HCT116 (cell line): ENCODE data around the gene ZFHX3. TPM values are rescaled to one million over a fixed set of nuclear protein-coding genes. Genes with fewer than 3 reads are reported as not detected.

Source experiments
- ATAC-seq: fragments of 200-7000 bp; cut with Tn5 transposase; 2 replicates; pipeline ENCODE4 v1.9.1; 2020; ENCODE audit warnings: mild to moderate bottlenecking, moderate library complexity
- BruUV-seq: library from RNA; stranded (reverse); fragments of 400-500 nt; replicated peaks from 2 replicates; lab custom pipeline; 2021; lab: Mats Ljungman, UMichigan
- CTCF ChIA-PET: fragments of 300-600 bp; sonication (Branson Sonifier 250); formaldehyde crosslinking; loops from one replicate; lab custom pipeline; 2021; ENCODE audit warnings: antibody characterized with exemption; lab: Charles Lee
- POLR2A ChIA-PET: fragments of 300-600, 350-600 bp; sonication (Branson Sonifier 250); formaldehyde crosslinking; loops from one replicate; lab custom pipeline; 2021; ENCODE audit warnings: antibody characterized with exemption; lab: Charles Lee
- RAD21 ChIA-PET, 2 experiments: fragments of 300-600 bp; sonication (Branson Sonifier 250); formaldehyde crosslinking; loops; one replicate each; lab custom pipeline; 2023; ENCODE audit warnings: low total read pairs in 2 of 2; ENCODE audit not compliant: uncharacterized antibody in 2 of 2, unreplicated experiment in 2 of 2, low non-redundant PET in 1 of 2; lab: Charles Lee
- DNase-seq: peaks from one replicate; pipeline ENCODE4 v3.0.0-alpha.2; 2010; ENCODE audit warnings: low read depth, low spot score
- H2AFZ ChIP-seq: fragments of 200-600 bp; shearing (Covaris generic), sonication (generic); 2 replicates; pipeline ENCODE4 v1.6.1; 2017; ENCODE audit warnings: low read depth, mixed run types, mixed read lengths, antibody characterized with exemption, low read length; ENCODE audit not compliant: poor library complexity, severe bottlenecking
- H3K27ac ChIP-seq: 2 replicates; pipeline ENCODE4 v1.5.1; 2012; ENCODE audit warnings: low read depth, low read length
- H3K27me3 ChIP-seq: fragments of 200-600 bp; sonication (generic); 2 replicates; pipeline ENCODE4 v1.6.1; 2016; ENCODE audit warnings: mixed run types, low read length, mixed read lengths; ENCODE audit not compliant: insufficient read depth
- H3K36me3 ChIP-seq, 2 experiments: fragments of 200-500 bp in 1 of 2; fragments of 200-600 bp in 1 of 2; sonication (Bioruptor generic) in 1 of 2; sonication (generic) in 1 of 2; 2 replicates each; pipeline versions ENCODE4 v1.5.1 to v1.6.1; 2014 to 2016; ENCODE audit warnings: low read length in 2 of 2, inconsistent platforms in 1 of 2, mixed read lengths in 1 of 2, mixed run types in 1 of 2; ENCODE audit not compliant: insufficient read depth in 2 of 2, control insufficient read depth in 1 of 2
- H3K4me1 ChIP-seq, 2 experiments: fragments of 200-600 bp in 1 of 2; sonication (generic) in 1 of 2; 2 replicates each; pipeline versions ENCODE4 v1.5.1 to v1.6.1; 2012 to 2017; ENCODE audit warnings: low read length in 2 of 2, inconsistent platforms in 1 of 2, mild to moderate bottlenecking in 1 of 2, mixed read lengths in 1 of 2, mixed run types in 1 of 2, moderate library complexity in 1 of 2; ENCODE audit not compliant: insufficient read depth in 2 of 2, control insufficient read depth in 1 of 2
- H3K4me2 ChIP-seq: fragments of 200-600 bp; sonication (generic); 2 replicates; pipeline ENCODE4 v1.6.1; 2017; ENCODE audit warnings: mixed run types, low read length, mixed read lengths
- H3K4me3 ChIP-seq, 2 experiments: fragments of 200-600 bp in 1 of 2; sonication (generic) in 1 of 2; replicated peaks in 1 of 2; 2 replicates each; pipeline ENCODE4 v1.5.1; 2011 to 2016; ENCODE audit warnings: low read length in 2 of 2, control low read depth in 1 of 2, low read depth in 1 of 2, mild to moderate bottlenecking in 1 of 2, mixed read lengths in 1 of 2, mixed run types in 1 of 2
- H3K79me2 ChIP-seq: fragments of 200-600 bp; sonication (generic); 2 replicates; pipeline ENCODE4 v1.6.1; 2017; ENCODE audit warnings: mild to moderate bottlenecking, mixed run types, low read length, moderate library complexity, mixed read lengths; ENCODE audit not compliant: insufficient read depth
- H3K9ac ChIP-seq: fragments of 200-600 bp; sonication (generic); 2 replicates; pipeline ENCODE4 v1.6.1; 2016; ENCODE audit warnings: low read length, mixed read lengths
- H3K9me2 ChIP-seq: fragments of 200-600 bp; sonication (generic), shearing (Covaris generic); 2 replicates; pipeline ENCODE4 v1.6.1; 2017; ENCODE audit warnings: mixed run types, mild to moderate bottlenecking, moderate library complexity; ENCODE audit not compliant: insufficient read depth
- H3K9me3 ChIP-seq, 2 experiments: fragments of 200-500 bp in 1 of 2; fragments of 200-600 bp in 1 of 2; sonication (Bioruptor generic) in 1 of 2; sonication (generic) in 1 of 2; 2 replicates each; pipeline ENCODE4 v1.6.1; 2014 to 2017; ENCODE audit warnings: low read length in 2 of 2, mixed read lengths in 2 of 2, inconsistent platforms in 1 of 2, low read depth in 1 of 2, mild to moderate bottlenecking in 1 of 2, mixed run types in 1 of 2, moderate library complexity in 1 of 2; ENCODE audit not compliant: control insufficient read depth in 1 of 2, insufficient read depth in 1 of 2
- H4K20me1 ChIP-seq: fragments of 200-600 bp; sonication (generic), shearing (Covaris generic); 2 replicates; pipeline ENCODE4 v1.6.1; 2017; ENCODE audit warnings: mixed run types, mild to moderate bottlenecking, moderate library complexity; ENCODE audit not compliant: insufficient read depth
- CTCF ChIP-seq, 3 experiments: fragments of 200-600 bp in 1 of 3; sonication (generic) in 1 of 3; IDR thresholded peaks in 2 of 3; conservative IDR thresholded peaks in 1 of 3; 2 replicates each; pipeline ENCODE4 v1.5.1; 2012 to 2017; ENCODE audit warnings: low read depth in 2 of 3, low read length in 2 of 3, antibody characterized with exemption in 1 of 3, borderline replicate concordance in 1 of 3, control low read depth in 1 of 3, mild to moderate bottlenecking in 1 of 3, mixed read lengths in 1 of 3, mixed run types in 1 of 3, moderate library complexity in 1 of 3; ENCODE audit not compliant: insufficient read depth in 1 of 3
- EGR1 ChIP-seq: IDR thresholded peaks from 2 replicates; pipeline ENCODE4 v1.6.1; 2012; ENCODE audit warnings: low read depth
- ELF1 ChIP-seq: IDR thresholded peaks from 2 replicates; pipeline ENCODE4 v1.6.1; 2012; ENCODE audit warnings: low read depth, borderline replicate concordance
- EZH2 ChIP-seq: fragments of 200-600 bp; sonication (generic); IDR thresholded peaks from 2 replicates; pipeline ENCODE4 v1.6.1; 2017; ENCODE audit warnings: antibody characterized with exemption, mixed run types
- EZH2phosphoT487 ChIP-seq: fragments of 200-600 bp; IDR thresholded peaks from 2 replicates; pipeline ENCODE4 v1.6.1; 2018; ENCODE audit warnings: antibody characterized with exemption, borderline replicate concordance
- FOSL1 ChIP-seq: IDR thresholded peaks from 2 replicates; pipeline ENCODE4 v1.6.1; 2012; ENCODE audit warnings: low read depth
- POLR2A ChIP-seq: IDR thresholded peaks from 2 replicates; pipeline ENCODE4 v1.7.0; 2011; ENCODE audit warnings: borderline replicate concordance; ENCODE audit not compliant: insufficient read depth, insufficient read length; ENCODE audit errors: extremely low read depth
- POLR2AphosphoS5 ChIP-seq: IDR thresholded peaks from 2 replicates; pipeline ENCODE4 v1.6.1; 2011; ENCODE audit warnings: mild to moderate bottlenecking, low read depth, low read length, moderate library complexity
- RAD21 ChIP-seq: IDR thresholded peaks from 2 replicates; pipeline ENCODE4 v1.6.1; 2012; ENCODE audit warnings: low read depth, mild to moderate bottlenecking
- REST ChIP-seq: IDR thresholded peaks from 2 replicates; pipeline ENCODE4 v1.6.1; 2012; ENCODE audit warnings: low read depth
- SIN3A ChIP-seq: IDR thresholded peaks from 2 replicates; pipeline ENCODE4 v1.6.1; 2012; ENCODE audit warnings: low read depth
- SRF ChIP-seq: IDR thresholded peaks from 2 replicates; pipeline ENCODE4 v1.6.1; 2012; ENCODE audit warnings: low read depth
- TCF7L2 ChIP-seq: IDR thresholded peaks from 2 replicates; pipeline ENCODE4 v1.7.0; 2011; ENCODE audit warnings: borderline replicate concordance, inconsistent platforms; ENCODE audit not compliant: insufficient read depth, insufficient read length; ENCODE audit errors: extremely low read depth
- YY1 ChIP-seq: IDR thresholded peaks from 2 replicates; pipeline ENCODE4 v1.6.1; 2011; ENCODE audit warnings: low read length, low read depth, moderate library complexity, mild to moderate bottlenecking; ENCODE audit not compliant: insufficient replicate concordance; ENCODE audit errors: extremely low read depth
- ZFX ChIP-seq: fragments of 450-650 bp; IDR thresholded peaks from 2 replicates; pipeline ENCODE4 v1.6.1; 2017
- ZNF274 ChIP-seq: fragments of 200-500 bp; sonication (Bioruptor generic); IDR thresholded peaks from 2 replicates; pipeline ENCODE4 v1.6.1; 2014; ENCODE audit warnings: mild to moderate bottlenecking, low read depth, low read length, inconsistent platforms
- intact Hi-C: fragments of 100-400 bp; cut with micrococcal nuclease; formaldehyde crosslinking; loops from 2 replicates; pipeline ENCODE4 v1.10.0; 2022
- total RNA-seq: library from RNA; stranded (reverse); gene quantifications from one replicate; pipeline ENCODE4 v1.2.1, GENCODE V29; 2021; ENCODE audit not compliant: unreplicated experiment

The ZFHX3 gene
- total RNA-seq, 1 experiment from 2014 or later = 6.3 TPM

- no peak for TF ChIP-seq CTCF (IDR thresholded peaks at IDR 0.05 in 2 of 3, conservative IDR thresholded peaks at IDR 0.05 in 1 of 3; ENCODE audit: borderline replicate concordance in 1 of 3, insufficient read depth in 1 of 3, low read depth in 2 of 3, low read length in 2 of 3)
- TF ChIP-seq ZNF274 = no peak
- no peak for TF ChIP-seq YY1
- TF ChIP-seq SIN3A = no peak
- TF ChIP-seq EZH2phosphoT487 = no peak
- no peak for TF ChIP-seq POLR2AphosphoS5
- TF ChIP-seq EGR1 = no peak
These were observed 68.0 kb downstream of the ZFHX3 start (continued) for GRCh38 chr16:72979974-72980373.

- Histone ChIP-seq H3K4me3 (no peak overlapping the region), H3K4me1 (no peaks in the 10 kb centered on the region), H4K20me1 (no peaks in the 10 kb centered on the region), H3K9me3 (no peaks in the 10 kb centered on the region), H3K79me2 (peaks cover 14% of the 10 kb centered on the region; the same call in 1 of the 2 replicates), H2AFZ (no peak overlapping the region), H3K4me2 (no peak overlapping the region), H3K9ac (no peak overlapping the region), H3K9me2 (no peaks in the 10 kb centered on the region), H3K27me3 (no peaks in the 10 kb centered on the region), H3K27ac (no peak overlapping the region), H3K36me3 (no peaks in the 10 kb centered on the region)
- POLR2A ChIA-PET = no interaction called here
- no peak for ATAC-seq
- RAD21 ChIA-PET = no interaction called here
- TF ChIP-seq RAD21 (no peak), EZH2phosphoT487 (no peak), TCF7L2 (no peak), FOSL1 (no peak), SIN3A (no peak), ZFX (no peak), POLR2AphosphoS5 (no peak), EZH2 (no peak), ZNF274 (no peak), SRF (no peak), ELF1 (no peak), REST (no peak), CTCF (IDR thresholded peaks at IDR 0.05 in 2 of 3, conservative IDR thresholded peaks at IDR 0.05 in 1 of 3; ENCODE audit: borderline replicate concordance in 1 of 3, insufficient read depth in 1 of 3, low read depth in 2 of 3, low read length in 2 of 3) (no peak), POLR2A (no peak), YY1 (no peak)
- no TSS peak for BruUV-seq
- DNase-seq = no peak
- CTCF ChIA-PET = no interaction called here
- intact Hi-C loops = no loop called here
These were observed 69.7 kb downstream of the ZFHX3 start for GRCh38 chr16:72978212-72978611.
